ENCODE results near the gene ZC2HC1C.

DNA sequence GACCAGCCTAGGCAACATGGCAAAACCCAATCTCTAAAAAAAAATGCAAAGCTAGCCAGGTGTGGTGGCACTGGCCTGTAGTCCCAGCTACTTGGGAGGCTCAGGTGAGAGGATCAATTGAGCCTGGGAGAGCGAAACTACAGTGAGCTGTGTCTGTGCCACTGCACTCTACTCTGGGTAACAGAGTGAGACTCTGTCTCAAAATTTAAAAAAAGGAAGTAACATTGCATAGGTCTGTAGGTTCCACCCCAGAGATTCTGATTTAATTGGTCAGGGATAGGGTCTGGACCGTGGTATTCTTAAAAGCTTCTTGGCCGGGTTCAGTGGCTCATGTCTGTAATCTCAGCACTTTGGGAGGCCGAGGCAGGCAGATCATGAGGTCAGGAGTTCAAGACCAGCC is 26.2 kb downstream of the ZC2HC1C start:
- TF ChIP-seq ELF4 (IDR thresholded peaks at IDR 0.05) (no peak), FOXA1 (IDR thresholded peaks at IDR 0.05) (no peak)

Data from HEK293T (cell line).